Activated CD8-positive, alpha-beta memory T cell treated with anti-CD3 and anti-CD28 coated beads, Interleukin-2, amount 50 U/mL, for 48 hours (primary cell): ENCODE data around the gene GPR160.
A peak's percentile ranks its signal among the peaks of the same experiment; 100 is the strongest.

Experiments
- DNase-seq: peaks from one replicate; pipeline ENCODE4 v3.0.0-alpha.2; 2020

The GPR160 gene

GRCh38 chr3:170033489-170033888 lies 4.3 kb upstream of the GPR160 start:
- DNase-seq = no peak

GRCh38 chr3:170038434-170039110 lies 777 bp downstream of the GPR160 start:
- DNase-seq = peak; percentile 60

- DNase-seq = no peak
Observed at GRCh38 chr3:170040418-170040817, 2.6 kb downstream of the GPR160 start.

DNA sequence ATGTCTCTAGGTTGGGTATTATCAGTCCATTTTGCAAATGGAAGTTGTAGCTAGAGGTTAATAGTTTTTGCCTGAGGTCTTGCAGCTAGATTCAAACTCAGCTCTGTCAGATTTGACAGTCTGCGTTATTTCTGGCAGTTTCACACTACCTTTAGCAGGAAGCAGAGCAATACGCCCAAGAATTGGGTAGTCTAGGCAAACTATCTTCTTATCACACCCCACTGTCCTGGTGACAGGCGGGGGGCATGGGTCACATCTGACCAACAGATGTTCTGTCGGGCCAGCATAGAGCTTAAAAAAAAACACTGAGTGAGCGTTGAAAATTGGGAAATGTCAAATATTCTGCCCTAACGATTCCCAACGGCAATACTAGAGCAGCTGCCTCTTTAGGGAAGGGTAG lies 5.7 kb downstream of the GPR160 start:
- DNase-seq = no peak

DNA sequence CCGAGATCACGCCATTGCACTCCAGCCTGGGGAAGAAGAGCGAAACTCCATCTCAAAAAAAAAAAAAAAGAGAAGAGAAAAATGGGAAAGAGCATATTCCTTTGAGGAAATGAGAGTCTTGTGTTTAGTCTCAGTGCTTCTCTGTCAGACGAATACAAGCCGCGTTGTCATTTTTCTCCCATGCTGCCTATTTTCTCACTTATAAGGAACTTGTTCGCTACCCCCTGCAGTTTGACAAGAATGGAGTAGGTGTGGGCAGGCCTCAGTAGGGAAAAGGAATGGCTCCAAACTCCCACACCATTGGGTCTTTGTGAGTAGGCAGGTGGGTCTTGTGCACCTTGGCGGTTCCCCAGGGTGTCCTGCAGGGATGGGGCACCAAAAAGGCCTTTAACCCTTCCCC lies 6.5 kb downstream of the GPR160 start:
- DNase-seq = no peak

DNA sequence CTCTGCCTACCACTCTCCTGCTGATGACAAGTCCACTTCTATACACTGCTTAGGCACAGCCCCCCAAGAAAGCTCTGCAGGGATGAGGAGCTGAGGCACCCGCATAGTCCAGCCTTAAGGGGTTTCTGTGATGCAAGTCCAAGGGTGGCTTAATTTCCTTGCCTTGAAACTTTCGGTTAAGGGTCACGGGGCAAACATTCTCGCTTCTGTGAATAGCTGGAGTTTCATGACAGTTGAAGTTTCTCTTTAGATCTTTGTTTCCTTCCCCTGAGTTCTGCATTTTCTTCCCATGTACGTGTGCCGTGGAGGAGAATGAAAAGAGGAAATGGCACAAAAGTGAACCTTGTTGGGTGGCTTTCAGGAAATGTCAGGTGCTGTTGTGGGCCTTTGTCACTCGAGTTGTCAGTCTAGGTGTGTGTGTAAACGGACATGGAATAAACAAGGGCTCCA lies 7.0 kb downstream of the GPR160 start:
- no peak for DNase-seq

- no peak for DNase-seq
Observed at GRCh38 chr3:170046269-170047132, 8.7 kb downstream of the GPR160 start.

DNA sequence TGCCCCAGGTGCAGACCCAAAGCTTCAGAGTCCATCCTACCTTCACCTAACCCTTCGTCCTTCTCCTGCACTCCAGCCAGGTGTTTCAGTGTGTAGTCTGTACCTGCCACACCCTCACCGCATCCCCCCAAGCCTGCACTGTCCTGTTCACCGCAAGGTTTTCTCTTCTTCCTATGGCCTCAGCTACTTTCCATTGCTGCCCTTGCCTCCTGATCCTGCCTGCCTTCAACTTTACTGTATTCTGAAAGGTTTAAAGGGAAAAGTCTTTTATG lies 9.3 kb downstream of the GPR160 start:
- DNase-seq = no peak

DNA sequence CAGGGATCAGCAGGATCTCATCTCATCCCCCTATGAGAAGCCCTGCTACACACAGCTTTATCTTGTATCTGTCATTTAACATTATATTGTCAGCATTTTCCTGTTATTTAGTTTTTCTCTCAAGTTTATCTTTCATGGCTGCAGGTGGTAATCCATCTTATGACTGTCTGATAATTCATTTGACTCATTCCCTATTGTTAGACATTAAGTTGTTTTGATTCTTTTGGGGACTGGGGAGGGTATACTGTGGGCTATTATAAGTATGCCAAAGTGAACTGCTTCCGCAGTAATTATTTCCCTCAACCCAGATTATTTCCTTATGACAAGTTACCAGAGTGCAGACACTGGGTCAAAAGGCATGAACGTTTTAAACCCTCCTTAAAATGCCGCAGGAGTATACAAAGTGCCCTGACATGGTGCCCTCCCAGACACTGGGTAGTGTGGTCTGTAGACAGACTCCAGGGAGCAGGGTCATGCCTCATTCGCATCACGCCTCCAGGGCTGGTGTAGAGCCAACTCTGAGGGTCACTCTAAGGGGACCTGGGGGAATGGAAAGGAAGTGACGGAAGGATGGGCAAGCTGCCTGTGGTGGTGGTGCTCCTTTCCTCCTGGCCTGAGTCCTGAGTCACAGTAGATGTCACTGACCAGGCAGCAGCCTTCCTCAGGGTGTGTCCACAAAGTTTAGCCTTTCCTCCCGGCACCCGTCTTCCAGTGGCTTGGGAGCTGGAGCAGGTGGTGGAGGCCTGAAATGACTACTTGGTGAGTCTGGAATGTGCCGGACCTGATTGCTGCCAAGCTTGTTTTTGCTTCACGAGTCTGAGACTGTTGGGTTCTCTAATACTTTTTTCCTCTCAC lies 11.6 kb downstream of the GPR160 start:
- DNase-seq = no peak

DNA sequence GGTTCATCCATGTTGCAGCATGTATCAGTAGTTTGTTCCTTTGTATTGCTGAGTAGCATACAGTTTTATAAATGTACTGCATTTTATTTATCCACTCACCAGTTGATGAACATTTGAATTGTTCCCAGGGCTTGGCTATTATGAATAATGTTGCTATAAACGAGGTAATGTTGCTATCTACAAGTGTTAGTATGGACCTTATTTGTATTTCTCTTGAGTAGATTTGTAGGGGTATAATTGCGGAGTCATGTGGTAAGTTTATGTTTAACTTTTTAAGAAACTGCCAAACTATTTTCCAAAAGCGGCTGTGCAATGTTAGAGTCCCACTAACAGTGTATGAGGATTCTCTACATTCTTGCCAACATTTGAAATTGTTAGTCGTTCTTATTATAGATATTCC lies 13.0 kb downstream of the GPR160 start:
- DNase-seq = no peak

DNA sequence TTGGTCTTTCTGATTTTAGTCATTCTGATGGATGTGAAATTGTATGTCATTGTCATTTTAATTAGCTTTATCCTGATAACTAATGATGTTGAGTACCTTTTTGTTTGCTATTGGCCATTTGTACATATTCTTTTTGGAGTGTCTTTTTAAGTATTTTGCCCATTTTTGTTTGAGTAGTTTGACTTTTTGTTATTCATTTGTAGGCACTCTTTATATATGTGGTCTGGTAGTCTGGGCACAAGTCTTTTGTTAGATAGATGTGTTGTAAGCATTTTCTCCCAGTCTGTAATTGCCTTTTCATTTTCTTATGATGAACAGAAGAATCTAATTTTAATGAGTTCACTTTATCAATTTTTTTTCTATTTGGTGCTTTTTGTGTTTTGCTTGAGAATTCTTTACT lies 14.6 kb downstream of the GPR160 start:
- DNase-seq = no peak

DNA sequence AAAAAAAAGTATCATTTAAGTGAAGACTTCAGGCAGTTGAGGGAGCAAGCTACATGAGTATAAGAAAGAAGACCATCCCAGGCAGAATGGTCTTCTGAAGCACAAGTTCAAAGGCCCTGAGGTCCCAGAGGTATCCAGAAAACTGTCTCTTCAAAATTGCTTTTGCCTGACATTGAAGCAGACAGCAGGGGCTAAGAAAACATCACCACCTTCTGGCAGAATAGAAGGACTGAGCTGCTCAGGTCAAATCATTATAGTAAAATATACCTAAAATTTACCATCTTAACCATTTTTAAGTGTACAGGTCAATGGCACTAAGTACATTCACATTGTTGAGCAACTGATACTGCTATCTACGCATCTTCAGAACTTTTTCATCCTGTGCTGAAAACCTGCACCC lies 16.4 kb downstream of the GPR160 start:
- DNase-seq = no peak

GRCh38 chr3:170055209-170055608 lies 17.4 kb downstream of the GPR160 start:
- no peak for DNase-seq

DNA sequence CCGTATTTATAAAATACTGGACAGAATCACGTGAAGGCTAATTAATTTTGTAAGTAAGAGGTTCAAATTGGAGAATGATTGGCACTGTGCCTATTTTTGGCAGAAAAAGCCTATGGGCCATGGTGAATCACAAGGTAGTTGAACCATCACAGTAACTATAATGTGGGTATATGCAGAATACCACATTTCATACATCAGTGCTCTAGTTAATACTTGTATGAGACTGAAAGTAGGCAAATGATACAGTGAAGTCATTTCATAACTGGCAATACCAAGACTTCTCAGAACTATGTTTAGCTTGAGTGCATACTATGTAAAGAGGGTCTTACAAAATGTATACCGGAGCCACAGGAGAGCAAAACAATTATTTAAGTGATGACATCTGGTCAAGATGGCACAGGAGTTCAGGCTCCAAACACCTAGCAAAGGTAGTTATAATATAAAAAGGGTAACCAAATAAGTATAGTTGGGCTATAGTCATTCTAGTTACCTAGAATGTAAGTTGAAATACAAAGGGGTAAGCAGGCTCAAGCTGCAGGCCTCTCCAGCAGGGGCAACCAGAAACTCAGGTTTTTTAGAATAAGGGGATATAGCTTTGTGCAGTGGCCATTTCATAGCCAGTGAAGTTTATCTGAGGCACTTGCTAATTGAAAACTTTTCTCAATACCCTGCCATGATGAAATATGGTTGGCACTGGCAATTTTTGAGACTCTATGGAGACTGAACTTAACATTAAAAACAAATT lies 19.1 kb downstream of the GPR160 start:
- DNase-seq = no peak

DNA sequence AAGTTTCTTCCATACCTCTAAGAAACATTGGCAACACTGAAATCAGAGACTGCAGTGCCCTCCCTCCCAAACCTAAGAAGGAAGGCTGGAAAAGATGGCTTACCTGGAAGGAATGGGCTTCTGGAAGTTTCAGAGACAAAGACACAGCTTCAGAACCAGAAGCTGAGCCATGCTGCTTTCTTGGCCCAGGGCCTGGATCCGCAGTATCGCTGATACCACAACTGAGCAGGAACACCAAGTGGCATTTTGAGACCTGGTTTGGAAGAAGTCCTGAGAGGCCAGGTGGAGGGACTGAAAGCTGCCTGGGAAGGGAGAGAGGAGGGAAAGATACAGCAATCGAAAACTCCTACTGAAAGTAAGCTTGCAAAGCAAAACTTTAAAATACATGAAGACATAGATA lies 19.8 kb downstream of the GPR160 start:
- DNase-seq = no peak

DNA sequence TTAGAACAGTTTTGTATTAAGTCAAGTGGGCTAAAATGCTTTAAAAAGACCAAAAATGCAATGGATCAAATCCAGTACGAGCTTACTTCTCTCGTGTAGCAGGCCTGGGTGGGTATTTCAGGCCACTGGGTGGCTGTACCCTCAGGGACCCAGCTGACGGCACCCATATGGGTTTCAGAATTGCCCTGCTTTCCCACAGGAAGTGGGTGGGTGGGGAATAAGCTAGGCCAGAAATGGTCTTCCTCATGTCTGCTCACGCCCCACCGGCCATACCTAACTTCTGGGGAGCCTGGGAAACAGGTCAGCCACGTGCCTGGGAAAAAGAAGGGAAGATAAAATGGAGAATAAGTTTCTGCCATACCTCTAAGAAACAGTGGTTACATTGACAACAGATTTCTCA lies 20.3 kb downstream of the GPR160 start:
- no peak for DNase-seq

DNA sequence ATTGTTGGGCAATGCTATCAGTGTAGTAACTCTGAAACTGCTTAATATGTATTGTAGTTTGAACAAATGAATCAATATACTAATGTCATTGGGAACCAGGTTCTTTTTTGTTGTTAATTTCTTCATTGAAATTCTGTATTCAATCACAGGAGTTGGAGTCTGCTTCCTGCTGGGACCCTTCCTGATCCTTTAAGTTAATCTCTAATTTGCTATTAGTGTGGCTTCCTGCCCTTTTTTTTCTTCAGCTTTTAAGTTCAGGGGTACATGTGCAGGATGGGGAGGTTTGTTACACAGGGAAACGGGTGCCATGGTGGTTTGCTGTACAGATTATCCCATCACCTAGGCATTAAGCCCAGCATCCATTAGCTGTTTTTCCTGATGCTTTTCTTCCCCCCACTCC lies 21.7 kb downstream of the GPR160 start:
- DNase-seq = no peak

- no peak for DNase-seq
Observed at GRCh38 chr3:170062068-170062467, 24.3 kb downstream of the GPR160 start.

DNA sequence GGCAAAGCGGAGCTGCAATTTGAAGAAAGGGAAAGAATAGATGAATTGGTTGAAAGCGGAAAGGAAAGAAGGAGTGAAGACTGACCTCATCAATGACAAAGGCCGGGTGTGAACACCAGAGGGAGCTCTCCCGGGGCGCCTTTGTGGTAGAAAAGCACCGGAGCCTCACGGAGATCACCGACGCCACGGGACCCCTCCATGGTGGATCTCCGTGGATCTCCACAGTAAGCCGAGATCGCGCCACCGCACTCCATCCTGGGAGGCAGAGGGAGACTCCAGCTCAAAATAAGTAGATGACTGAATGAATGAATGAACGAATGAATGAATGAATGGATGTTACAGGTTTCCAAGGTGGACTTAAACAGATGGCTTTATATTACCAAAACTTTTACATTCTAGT lies 25.0 kb downstream of the GPR160 start:
- DNase-seq = no peak

- DNase-seq = no peak
Observed at GRCh38 chr3:170063691-170064090, 25.9 kb downstream of the GPR160 start.

- DNase-seq = no peak
Observed at GRCh38 chr3:170064108-170064507, 26.3 kb downstream of the GPR160 start.

- DNase-seq = no peak
Observed at GRCh38 chr3:170075441-170076091, 37.8 kb downstream of the GPR160 start.
